GM13977 (cell line): ENCODE data around the gene WDR70.

Experiments
- DNase-seq: peaks from one replicate; pipeline ENCODE4 v3.0.0; 2012; ENCODE audit warnings: low spot score
- in situ Hi-C: fragments of 300-500 bp; cut with MboI; formaldehyde crosslinking; loops from one replicate; pipeline ENCODE4 v1.12.0; 2022; ENCODE audit warnings: low sequenced_read_pairs, low pct_unique_long_range_greater_than_20kb, mixed read lengths, inconsistent platforms; ENCODE audit not compliant: unreplicated experiment
- TF ChIP-seq, protein P1 (sequence below): IDR thresholded peaks from 2 replicates; pipeline ENCODE4 v1.5.1; 2012; ENCODE audit warnings: mild to moderate bottlenecking, control low read depth; ENCODE audit not compliant: insufficient read depth; ENCODE audit errors: extremely low read depth, missing control alignments

The WDR70 gene

DNA sequence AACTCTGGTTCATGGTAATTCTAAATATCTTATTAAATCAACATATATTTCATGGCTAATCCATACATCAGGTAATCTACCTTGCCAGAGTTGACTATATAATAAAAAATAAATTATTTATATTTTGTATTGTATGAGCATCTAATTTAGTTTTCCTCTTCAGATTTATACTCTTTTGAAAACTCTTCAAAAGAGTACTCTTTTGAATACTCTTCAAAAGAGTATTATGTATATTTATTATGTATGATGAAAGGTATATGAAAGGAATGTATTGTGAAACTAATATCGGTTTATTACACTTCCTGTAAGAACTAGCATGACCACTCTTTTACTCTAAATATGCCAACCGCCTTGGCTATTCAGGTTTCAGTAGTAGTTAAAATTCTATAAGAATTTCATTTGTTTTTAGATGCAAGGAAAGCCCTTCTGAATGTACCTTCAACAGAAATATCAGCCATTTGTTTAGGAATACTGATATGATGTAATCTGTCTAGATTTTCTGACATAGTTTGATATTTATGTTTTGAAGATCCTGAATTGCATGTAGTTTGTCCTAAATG is 178.7 kb downstream of the WDR70 start:
- no peak for DNase-seq
- TF ChIP-seq, protein P1, sequence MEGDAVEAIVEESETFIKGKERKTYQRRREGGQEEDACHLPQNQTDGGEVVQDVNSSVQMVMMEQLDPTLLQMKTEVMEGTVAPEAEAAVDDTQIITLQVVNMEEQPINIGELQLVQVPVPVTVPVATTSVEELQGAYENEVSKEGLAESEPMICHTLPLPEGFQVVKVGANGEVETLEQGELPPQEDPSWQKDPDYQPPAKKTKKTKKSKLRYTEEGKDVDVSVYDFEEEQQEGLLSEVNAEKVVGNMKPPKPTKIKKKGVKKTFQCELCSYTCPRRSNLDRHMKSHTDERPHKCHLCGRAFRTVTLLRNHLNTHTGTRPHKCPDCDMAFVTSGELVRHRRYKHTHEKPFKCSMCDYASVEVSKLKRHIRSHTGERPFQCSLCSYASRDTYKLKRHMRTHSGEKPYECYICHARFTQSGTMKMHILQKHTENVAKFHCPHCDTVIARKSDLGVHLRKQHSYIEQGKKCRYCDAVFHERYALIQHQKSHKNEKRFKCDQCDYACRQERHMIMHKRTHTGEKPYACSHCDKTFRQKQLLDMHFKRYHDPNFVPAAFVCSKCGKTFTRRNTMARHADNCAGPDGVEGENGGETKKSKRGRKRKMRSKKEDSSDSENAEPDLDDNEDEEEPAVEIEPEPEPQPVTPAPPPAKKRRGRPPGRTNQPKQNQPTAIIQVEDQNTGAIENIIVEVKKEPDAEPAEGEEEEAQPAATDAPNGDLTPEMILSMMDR = no peak
- in situ Hi-C loops = no loop called here

DNA sequence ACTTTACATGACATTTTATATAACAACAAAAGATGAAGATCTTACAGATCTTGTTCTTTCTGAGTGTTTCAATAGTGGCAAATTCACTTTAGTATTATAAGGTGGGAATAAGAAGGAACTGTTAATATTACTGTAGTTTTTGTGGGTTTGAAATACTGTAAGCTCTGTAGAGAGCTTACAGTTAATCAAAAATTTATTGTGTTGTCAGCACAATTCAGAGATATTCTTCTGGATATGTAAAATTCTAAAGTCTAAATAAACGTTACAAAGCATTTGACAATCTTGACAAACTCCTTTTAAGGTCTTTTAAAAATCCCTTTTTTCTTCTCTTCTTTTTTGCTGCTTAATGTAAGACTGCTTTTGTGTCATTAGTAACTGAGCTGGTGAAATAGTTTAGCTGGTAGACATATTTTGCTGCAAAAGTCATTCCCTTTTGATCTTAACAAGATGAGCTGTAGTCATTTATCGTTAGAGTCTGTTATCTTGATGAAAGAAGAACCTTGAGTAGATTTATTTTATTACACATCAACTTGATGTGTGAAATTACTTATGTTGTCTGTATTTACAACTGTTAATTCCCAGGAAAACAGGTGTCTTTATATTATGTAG is 186.0 kb downstream of the WDR70 start:
- in situ Hi-C loops = no loop called here
- DNase-seq = no peak
- TF ChIP-seq, protein P1 = no peak

DNA sequence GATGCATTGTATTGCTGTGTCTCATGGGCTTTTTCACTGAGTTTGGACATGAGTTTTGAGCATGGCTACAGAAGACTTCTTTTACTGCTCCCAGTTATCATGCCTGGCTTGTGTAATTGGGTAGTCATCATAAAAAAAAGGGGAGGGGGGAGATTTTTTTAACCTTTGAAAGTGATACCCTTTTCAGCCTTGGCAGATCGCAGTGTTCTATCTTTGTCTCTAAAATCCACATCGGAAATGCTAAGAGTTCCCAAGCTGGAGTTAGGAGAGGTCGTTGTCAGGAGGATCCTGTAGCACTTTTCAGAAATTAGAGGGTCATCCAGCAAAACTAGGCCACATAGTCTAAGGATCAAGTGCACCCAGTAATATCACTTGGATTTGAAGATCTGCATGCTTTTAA is 188.4 kb downstream of the WDR70 start:
- no peak for DNase-seq
- in situ Hi-C loops = no loop called here
- TF ChIP-seq, protein P1 = no peak

DNA sequence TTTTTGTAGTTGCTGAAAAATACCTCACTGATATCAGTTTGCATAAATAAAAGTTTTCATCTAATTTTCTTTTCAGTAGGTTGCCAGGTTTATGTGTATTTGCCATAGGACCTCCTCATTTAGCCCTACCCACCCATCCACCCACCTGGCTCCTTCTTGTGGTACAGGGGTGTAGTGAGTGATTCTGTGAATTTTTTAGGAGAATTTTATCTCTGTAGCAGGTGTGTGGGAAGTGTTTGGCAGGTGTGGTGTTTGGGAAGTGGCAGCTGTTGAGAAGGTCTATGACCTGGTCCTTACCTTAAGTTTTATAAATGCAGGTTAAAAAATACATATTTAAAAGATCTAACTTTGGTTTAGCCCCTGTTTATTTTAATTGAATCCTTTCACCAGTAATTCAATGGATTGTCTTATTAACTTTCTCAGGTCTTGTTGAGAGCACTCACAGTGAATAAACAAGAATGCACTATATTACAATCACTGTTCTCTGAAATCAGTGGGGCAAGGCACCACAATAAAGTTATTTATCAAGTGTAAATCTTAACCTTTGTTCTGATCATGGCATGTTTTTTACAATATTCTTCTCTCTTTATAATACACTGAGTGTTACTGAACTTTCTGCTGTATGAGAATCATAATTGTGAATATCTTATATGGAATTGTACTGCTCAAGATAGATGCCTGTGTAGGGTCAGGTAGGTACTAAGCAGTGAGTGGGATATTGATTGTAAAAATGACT is 189.1 kb downstream of the WDR70 start:
- no peak for DNase-seq
- TF ChIP-seq, protein P1 = no peak
- in situ Hi-C loops = no loop called here

DNA sequence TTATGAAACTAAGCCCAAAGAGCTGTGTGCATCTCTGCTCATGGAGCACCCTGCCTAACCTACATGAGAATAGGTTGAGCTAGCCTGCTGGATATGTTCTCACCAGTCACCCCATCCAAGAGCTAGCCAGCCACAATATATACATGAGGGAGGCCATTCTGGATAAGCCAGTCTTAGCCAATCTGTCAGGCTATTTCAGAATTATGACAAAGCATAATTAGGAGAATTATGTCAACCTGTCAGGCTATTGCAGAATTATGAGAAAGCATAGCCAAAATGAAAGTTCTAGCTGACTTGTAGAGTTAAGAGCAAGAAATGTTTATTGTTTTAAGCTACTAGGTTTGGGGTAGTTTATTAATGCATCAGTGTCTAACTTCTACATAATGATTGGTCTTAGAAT is 189.8 kb downstream of the WDR70 start:
- in situ Hi-C loops = no loop called here
- TF ChIP-seq, protein P1 = no peak

DNA sequence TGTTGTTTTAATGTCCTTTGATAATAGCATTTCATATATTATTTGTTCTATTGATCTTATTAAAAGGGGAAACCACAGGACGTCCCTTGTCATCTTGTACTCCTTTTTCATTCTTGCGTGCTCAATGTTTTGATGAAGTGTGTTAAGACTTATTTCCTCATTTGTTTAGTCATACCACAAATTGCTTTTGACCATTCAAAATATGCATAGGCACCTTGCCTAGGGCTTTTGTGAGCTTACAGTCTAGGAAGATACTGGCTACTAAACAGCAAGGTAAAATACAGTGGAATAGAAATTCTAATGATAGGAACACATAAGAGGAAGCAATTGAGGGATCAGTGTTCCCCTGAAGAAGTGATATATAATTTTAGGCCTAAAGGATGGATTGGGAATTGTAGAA is 190.3 kb downstream of the WDR70 start:
- in situ Hi-C loops = no loop called here
- TF ChIP-seq, protein P1 = no peak
- DNase-seq = no peak

More for the DNA sequence above, 189.8 kb downstream of the WDR70 start:
- DNase-seq = no peak
